Measurements from ENCODE around the gene PIK3IP1. TPM values are rescaled to one million over a fixed set of nuclear protein-coding genes. Genes with fewer than 3 reads are reported as not detected.
A peak's percentile ranks its signal among the peaks of the same experiment; 100 is the strongest.

Gene PIK3IP1
- total and polyA plus RNA-seq, 3 donors from 2014 or later, result 42.4 to 89.2 (median 65.9) TPM

GRCh38 chr22:31290494-31291471, 1.5 kb downstream of the PIK3IP1 start:
- TF ChIP-seq, protein P1, sequence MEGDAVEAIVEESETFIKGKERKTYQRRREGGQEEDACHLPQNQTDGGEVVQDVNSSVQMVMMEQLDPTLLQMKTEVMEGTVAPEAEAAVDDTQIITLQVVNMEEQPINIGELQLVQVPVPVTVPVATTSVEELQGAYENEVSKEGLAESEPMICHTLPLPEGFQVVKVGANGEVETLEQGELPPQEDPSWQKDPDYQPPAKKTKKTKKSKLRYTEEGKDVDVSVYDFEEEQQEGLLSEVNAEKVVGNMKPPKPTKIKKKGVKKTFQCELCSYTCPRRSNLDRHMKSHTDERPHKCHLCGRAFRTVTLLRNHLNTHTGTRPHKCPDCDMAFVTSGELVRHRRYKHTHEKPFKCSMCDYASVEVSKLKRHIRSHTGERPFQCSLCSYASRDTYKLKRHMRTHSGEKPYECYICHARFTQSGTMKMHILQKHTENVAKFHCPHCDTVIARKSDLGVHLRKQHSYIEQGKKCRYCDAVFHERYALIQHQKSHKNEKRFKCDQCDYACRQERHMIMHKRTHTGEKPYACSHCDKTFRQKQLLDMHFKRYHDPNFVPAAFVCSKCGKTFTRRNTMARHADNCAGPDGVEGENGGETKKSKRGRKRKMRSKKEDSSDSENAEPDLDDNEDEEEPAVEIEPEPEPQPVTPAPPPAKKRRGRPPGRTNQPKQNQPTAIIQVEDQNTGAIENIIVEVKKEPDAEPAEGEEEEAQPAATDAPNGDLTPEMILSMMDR (IDR thresholded peaks at IDR 0.05), result peak in 1 of 3 experiments; percentile 17
- TF ChIP-seq POLR2A (IDR thresholded peaks at IDR 0.05), result peak; percentile 90
- peak; percentile 98 for DNase-seq
- peaks cover 36% of the 10 kb centered on the region for H3K4me1 ChIP-seq
- WGBS, 2 donors, result 0 to 1% methylated on average over 37 to 75 of the region's 95 CpGs
- H3K4me3 ChIP-seq, result peak overlapping the region; percentile 85 to 94
- no peaks in the 10 kb centered on the region for H3K27me3 ChIP-seq
- no peaks in the 10 kb centered on the region for H3K9me3 ChIP-seq
- no peaks in the 10 kb centered on the region for H3K36me3 ChIP-seq (ENCODE audit: low read depth, missing control alignments)
- peak overlapping the region; percentile 98 to 99 for H3K27ac ChIP-seq
- intact Hi-C loops (cut with DNase I; ENCODE audit: low total_unique reads), result no loop called here

DNA sequence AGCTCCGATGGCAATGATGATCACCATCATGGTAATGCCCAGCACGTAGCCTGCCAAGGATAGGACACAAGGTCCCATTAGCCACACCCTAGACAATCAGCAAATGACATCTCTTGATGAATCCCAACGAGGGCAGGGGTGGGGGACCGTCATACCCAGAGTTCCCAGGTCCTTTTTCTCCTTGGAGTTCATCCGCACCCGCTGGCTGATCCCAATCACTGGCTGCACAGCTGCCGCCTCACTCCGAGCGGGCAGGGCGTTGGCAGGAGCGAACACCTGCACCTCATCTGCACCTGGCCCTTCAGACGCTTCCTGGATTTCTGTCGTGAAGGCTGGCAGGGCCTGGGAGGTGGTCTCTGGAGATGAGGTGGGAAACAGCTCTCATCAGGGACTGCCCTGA, 2.9 kb downstream of the PIK3IP1 start:
- H3K4me3 ChIP-seq, result peak overlapping the region in 1 of 2 donors; percentile 94
- H3K36me3 ChIP-seq (ENCODE audit: low read depth, missing control alignments), result no peaks in the 10 kb centered on the region
- no peaks in the 10 kb centered on the region for H3K9me3 ChIP-seq
- no peak for DNase-seq
- 46 to 66% methylated on average over 6 to 13 of the region's 13 CpGs for WGBS, 2 donors
- TF ChIP-seq POLR2A (IDR thresholded peaks at IDR 0.05), result no peak
- TF ChIP-seq, protein P1 (IDR thresholded peaks at IDR 0.05), result no peak
- intact Hi-C loops (cut with DNase I; ENCODE audit: low total_unique reads), result no loop called here
- no peaks in the 10 kb centered on the region for H3K27me3 ChIP-seq
- H3K4me1 ChIP-seq, result peaks cover 37% of the 10 kb centered on the region
- H3K27ac ChIP-seq, result peak overlapping the region; percentile 98 to 99

DNA sequence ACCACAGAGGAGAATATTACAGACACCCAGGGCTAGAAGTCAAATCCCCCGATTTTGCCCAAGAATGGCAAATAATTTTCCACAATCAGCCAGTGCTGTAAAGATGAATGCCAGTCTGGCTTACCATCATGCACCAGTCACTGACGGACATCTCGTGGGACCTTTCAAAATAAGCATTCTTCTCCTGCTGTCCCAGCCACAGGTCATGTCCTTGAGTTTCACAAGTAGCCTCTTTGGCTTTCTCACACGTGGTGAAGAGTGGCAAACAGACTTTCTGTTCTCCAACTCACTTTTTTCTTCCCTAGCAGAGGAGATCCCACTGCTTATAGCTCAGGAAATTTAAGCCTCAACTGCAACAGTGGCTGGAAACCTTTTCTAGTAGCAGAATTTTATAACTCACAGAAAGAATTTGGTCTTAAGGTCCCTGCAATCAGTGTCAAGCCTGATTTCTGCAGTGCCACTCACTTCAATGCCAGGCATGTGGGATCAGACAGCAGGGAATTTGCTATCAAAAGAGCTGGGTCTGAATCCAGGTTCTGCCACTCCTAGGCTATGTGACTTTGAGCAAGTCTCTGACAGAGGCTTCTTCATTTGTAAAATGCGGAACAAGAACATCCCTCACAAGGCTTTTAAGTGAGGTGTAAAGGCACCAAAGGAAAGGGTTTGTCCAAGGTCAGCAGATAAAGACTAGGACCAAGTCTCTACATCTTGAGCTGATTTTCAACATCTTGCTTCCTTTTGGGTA, 3.6 kb downstream of the PIK3IP1 start:
- intact Hi-C loops (cut with DNase I; ENCODE audit: low total_unique reads), result no loop called here
- H3K4me1 ChIP-seq, result peaks cover 37% of the 10 kb centered on the region
- TF ChIP-seq, protein P1 (IDR thresholded peaks at IDR 0.05), result no peak
- no peak for TF ChIP-seq POLR2A (IDR thresholded peaks at IDR 0.05)
- H3K4me3 ChIP-seq, result peak overlapping the region in 1 of 2 donors; percentile 94
- H3K36me3 ChIP-seq (ENCODE audit: low read depth, missing control alignments), result no peaks in the 10 kb centered on the region
- 41 to 50% methylated on average over 5 of the region's 5 CpGs for WGBS, 2 donors
- no peaks in the 10 kb centered on the region for H3K27me3 ChIP-seq
- no peak for DNase-seq
- peak overlapping the region; percentile 98 to 99 for H3K27ac ChIP-seq
- H3K9me3 ChIP-seq, result no peaks in the 10 kb centered on the region

DNA sequence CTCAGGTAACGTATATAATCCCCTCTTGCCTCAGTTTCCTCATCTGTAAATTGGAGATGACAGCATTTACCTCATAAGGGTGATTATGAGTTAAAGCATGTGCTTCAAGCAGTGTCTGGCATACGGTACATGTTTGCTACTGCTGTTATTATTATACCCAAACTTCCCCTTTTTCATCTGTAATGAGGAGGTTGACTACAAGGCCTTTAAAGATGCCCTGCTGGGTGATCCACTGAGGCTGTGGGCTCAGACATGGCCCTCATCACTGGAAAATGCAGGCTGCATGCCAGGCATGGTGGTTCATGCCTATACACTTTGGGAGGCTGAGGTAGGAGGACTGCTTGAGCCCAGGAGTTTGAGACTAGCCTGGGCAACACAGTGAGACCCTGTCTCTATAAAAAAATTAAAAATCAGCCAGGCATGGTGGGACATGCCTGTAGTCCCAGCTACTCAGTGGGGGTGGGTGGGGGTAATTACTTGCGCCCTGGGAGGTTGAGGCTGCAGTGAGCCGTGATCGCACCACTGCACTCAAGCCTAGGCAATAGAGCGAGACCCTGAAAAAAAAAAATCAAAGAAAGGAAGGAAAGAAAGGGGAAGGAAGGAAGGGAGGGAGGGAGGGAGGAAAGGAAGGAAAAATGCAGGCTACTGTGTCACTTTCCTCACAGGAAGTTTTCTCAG, 4.3 kb downstream of the PIK3IP1 start:
- Histone ChIP-seq H3K27ac (peak overlapping the region; percentile 98 to 99), H3K4me1 (peaks cover 36% of the 10 kb centered on the region)

More for the DNA sequence above, 4.3 kb downstream of the PIK3IP1 start:
- Histone ChIP-seq H3K4me3 (no peak overlapping the region), H3K9me3 (no peaks in the 10 kb centered on the region), H3K36me3 (ENCODE audit: low read depth, missing control alignments) (no peaks in the 10 kb centered on the region), H3K27me3 (no peaks in the 10 kb centered on the region)
- no peak for TF ChIP-seq POLR2A (IDR thresholded peaks at IDR 0.05)
- TF ChIP-seq, protein P1 (IDR thresholded peaks at IDR 0.05), result no peak
- intact Hi-C loops (cut with DNase I; ENCODE audit: low total_unique reads), result no loop called here
- 90 to 94% methylated on average over 6 of the region's 6 CpGs for WGBS, 2 donors
- no peak for DNase-seq
